ENCODE measurements around the gene SAP25.

SAP25 gene

GRCh38 chr7:100591596-100591995, 17.9 kb upstream of the SAP25 start:
- no peak for DNase-seq

DNA sequence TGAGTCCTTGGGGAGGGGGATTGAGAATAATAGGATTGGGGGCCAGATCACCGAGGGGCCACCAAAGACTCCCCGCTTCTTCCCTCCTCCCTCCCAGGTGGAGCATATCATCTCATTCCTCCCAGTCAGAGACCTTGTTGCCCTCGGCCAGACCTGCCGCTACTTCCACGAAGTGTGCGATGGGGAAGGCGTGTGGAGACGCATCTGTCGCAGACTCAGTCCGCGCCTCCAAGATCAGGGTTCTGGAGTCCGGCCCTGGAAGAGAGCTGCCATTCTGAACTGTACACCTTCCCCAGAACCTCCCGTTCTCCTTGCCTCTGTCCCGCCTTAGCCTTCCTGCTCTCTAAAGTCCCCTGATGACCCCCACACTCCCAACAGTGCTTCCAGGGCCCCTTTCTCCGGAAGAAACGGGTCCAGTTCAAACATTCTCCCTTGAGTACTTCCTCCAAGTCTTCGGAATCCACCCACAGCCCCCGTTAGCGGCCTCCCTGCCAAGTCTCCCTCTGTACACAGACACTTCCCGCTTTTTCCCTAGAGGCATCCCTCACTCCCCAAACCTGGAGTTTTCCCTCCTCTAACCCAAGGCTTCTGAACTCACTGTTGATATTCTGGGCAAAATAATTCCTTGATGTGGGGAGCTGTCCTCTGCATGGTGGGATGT, 16.5 kb upstream of the SAP25 start:
- no peak for DNase-seq

DNA sequence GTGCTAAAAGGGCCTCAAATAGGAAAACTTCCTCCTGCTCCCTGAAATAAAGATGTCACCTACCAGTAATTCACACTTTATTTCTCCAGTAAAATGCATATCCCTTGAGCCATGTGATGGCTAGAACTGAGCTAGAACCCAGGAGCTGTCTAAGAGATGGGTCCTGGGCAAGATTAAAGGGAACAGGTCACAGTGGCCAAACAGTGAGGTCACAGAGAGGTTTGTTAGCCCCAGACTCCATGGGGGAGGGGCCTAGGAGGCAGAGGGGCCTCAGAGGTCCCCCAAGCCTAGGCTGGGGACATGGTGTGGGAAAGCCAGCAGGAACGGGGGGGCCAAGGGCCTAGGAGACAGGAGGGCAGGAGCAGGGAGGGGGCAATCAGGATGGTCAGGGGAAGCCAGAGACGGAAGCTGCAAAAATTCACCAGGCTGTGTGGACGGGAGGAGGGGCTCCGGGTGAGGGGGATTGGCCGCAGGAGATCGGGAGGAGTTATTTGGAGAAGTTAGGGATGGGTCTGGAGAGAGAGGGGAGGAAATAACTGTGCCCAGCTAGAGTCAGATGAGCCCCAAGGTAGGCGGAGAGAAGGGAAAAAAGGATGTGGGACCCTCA, 15.7 kb upstream of the SAP25 start:
- no peak for DNase-seq

- peak; percentile 37 for DNase-seq
Observed at GRCh38 chr7:100588438-100588837, 14.7 kb upstream of the SAP25 start.

DNA sequence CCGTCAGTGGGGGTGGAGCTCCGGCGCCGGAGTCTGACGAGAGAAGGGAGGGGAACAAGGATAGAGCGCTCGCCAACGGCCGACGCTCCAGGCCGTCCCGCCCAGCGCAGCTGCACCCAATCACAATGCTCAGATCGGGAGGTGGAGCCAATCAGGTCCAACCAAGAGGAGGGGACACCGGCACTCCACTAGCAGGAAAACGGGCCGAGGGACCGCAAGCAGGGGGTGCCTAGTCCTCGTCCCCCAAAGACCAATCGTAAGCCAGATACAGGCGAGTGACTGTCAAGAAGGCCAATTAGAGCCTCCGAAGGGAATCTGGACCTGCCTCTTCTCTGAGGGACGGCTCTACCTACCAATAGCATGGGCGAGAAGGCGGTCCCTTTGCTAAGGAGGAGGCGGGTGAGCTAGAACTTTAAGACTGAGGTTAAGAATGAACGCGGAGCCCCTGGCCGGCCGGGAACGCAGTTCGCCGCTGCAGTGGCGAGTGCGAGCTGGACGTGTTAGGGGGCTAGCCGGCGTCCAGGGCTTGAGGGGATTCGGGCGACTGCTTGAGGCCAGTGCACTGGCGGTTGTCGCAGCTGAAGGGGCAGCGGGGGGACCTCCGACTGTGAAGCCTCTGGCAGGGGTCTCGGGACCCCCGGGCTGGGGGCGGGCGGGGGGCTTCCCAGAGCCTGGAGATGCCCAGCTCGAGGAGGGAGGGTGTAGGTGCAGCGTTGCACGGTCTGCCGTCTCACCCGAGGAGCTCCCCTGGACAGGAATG, 12.7 kb upstream of the SAP25 start, which contains the start of gene FBXO24:
Gene FBXO24 (plus strand): TSS at position 63 of the 760 bp plus-strand sequence. CDS start 298 bp downstream, at position 361.
- peak; percentile 100 for DNase-seq

DNA sequence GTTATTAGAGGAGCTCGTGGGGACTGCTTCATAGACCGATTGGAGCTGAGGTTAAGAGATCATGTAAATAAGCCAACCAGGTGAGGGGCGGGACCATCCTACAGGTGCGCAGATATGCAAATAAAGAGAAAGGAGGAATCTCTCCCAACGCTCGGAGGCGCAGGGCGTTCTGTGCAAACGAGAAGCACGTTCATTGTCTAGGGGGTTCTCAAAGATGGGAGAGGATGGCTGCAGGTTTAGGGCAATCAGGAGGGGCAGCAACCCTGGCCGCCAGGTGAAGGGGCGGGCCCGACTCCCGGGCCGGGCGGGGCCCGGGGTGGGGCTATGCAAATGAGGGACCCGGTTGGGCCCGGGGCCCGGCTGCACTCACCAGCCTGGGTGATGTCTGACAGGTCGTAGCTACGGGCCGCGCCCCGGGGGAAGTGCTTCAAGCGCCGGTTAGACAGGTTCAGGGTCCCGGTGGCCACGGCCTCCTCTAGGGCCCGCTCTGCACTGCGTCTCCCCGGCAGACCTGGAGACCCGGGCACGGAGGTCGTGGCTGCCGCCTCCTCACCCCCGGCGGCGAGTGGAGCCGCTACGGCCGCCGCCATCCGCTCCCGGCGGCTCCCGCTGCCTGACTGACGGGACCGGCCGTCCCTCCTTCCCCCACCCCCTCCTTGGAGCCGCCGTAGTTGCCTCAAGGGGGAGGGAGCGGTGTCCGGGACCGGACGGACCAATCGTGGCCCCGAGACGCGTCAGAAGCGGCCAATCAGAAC, 12.0 kb upstream of the SAP25 start, which contains the start of gene LRCH4:
Gene LRCH4 (minus strand): TSS at position 619 of the 755 bp plus-strand sequence. CDS start 29 bp downstream, at position 590.
- DNase-seq: peak; percentile 44

- peak; percentile 78 for DNase-seq
Observed at GRCh38 chr7:100584683-100585510, 11.2 kb upstream of the SAP25 start.

DNA sequence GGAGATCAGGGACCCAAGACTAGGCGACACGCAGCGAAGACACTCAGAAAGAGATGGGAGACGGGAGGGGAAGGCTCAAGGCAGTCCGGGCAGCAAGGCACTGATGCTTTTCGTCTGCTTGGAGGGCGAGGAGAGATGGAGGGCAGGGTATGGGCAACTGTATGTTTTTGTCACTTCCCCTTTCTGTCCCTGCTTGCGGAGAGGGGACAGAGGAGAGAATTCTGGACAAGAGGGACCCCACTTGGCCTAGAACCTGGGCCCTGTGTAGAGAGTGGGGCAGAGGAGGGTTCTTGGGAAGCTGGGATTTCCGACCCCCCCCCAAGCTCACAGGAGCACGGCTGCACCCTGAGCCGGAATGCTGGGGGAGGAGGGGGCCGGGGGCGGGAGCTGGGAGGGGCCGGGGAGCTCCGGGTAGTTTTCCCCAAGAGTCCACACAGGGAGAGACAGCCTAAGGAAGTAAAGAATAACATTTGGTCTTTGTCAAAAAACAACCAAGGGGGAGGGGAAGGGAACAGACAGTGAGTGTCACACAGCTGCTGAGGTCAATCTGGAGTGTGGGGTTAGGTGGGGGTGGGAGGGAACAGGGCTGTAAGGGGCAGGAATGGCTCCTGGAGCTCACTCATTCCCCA, 10.5 kb upstream of the SAP25 start:
- DNase-seq: peak; percentile 62

GRCh38 chr7:100583132-100584053, 9.7 kb upstream of the SAP25 start:
- peak; percentile 75 for DNase-seq

- no peak for DNase-seq
Observed at GRCh38 chr7:100582650-100583049, 8.9 kb upstream of the SAP25 start.

- no peak for DNase-seq
Observed at GRCh38 chr7:100582041-100582579, 8.4 kb upstream of the SAP25 start.

- no peak for DNase-seq
Observed at GRCh38 chr7:100580466-100581283, 7.0 kb upstream of the SAP25 start.

- DNase-seq: no peak
Observed at GRCh38 chr7:100578246-100579183, 4.8 kb upstream of the SAP25 start.

DNA sequence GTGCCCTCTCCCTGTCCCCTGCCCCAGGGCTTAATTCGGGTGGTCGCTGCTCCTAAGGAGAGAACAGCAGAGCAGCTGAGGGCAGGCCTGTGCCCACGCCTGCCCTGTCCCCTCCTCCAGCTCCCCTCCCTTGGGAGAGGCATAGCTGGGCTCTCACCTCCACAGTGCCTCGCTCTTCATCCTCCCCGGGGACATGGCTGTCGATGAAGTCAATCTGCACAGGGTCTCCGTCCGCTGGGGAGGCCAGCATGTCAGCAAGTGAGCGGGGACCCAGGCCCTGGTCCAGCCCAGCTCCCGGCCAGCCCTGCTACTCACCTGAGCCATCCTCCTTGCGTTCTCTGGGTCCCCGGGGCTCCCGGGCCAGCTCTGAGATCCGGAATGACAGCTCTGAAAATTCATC, 3.8 kb upstream of the SAP25 start:
- no peak for DNase-seq

GRCh38 chr7:100577103-100577502, 3.4 kb upstream of the SAP25 start:
- no peak for DNase-seq

DNA sequence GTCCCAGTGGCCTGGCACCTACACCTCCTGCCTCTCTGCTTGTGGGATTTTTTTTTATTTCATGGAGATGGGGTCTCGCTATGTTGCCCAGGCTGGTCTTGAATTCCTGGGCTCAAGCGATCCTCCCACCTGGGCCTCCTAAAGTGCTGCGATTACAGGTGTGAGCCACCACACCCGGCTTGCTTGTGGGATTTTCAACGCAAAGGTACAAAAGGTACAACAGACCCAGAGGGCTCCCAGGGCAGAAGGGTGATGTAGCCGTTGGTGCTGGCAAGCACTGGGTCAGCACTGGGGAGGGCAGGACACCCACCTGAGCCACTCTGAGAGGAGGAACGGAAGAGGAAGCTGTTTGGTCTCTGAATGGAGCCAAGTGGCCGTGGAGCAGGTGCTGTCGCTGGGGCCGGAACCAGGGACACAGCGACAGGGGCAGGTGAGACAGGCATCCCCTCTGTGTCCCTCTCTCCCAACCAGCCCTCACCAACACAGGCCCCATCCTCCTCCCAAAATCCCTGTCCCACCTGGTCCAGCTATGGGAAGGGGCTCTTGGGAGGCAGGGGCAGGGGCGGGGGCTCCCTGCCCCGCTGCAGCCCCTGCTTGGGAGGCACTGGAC, 2.8 kb upstream of the SAP25 start:
- DNase-seq: no peak

- DNase-seq: no peak
Observed at GRCh38 chr7:100575746-100576383, 2.2 kb upstream of the SAP25 start.

Measured in suppressor macrophage treated with lipopolysaccharide for 4 hours (primary cell).